Measurements from ENCODE around the gene MKX.

The MKX gene, protein sequence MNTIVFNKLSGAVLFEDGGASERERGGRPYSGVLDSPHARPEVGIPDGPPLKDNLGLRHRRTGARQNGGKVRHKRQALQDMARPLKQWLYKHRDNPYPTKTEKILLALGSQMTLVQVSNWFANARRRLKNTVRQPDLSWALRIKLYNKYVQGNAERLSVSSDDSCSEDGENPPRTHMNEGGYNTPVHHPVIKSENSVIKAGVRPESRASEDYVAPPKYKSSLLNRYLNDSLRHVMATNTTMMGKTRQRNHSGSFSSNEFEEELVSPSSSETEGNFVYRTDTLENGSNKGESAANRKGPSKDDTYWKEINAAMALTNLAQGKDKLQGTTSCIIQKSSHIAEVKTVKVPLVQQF

GRCh38 chr10:27745732-27746396 is at the start of gene MKX:
MKX (minus strand) TSS chr10:27745819; CDS start chr10:27743415, 2,404 bp downstream.
- no peak for DNase-seq (ENCODE audit: low read depth in 2 of 2)

DNA sequence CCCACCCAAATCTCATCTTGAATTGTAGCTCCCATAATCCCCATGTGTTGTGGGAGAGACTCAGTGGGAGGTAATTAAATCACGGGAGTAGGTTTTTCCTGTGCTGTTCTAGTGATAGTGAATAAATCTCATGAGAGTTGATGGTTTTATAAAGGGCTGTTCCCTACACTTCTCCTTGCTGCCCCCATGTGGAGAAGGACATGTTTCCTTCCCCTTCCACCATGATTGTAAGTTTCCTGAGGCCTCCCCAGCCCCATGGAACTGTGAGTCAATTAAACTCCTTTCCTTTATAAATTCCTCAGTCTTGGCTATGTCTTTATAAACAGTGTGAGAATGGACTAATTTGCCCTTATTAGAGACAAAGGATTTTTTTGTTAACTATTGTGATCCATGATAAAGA is 48.5 kb upstream of the MKX start:
- no peak for DNase-seq (ENCODE audit: low read depth in 2 of 2)

DNA sequence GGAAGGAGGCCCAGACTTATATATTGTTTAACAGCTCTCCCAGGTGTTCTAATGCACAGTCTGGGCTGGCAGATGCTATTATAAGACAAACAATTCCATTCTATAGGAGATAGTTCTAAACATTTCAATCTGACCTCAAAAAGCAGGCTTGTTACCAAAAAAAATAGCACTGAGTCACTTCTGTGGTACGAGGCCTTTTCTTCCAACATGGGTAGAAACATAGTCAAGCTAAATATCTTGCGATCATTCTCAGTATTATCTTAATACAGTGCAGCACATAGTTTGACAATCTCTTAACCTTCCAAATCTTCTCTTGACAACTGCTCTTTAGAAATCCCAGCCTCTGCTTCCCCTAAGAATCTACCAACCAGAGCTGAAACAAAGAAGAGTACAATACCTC is 46.6 kb upstream of the MKX start:
- DNase-seq (ENCODE audit: low read depth in 2 of 2) = no peak

DNA sequence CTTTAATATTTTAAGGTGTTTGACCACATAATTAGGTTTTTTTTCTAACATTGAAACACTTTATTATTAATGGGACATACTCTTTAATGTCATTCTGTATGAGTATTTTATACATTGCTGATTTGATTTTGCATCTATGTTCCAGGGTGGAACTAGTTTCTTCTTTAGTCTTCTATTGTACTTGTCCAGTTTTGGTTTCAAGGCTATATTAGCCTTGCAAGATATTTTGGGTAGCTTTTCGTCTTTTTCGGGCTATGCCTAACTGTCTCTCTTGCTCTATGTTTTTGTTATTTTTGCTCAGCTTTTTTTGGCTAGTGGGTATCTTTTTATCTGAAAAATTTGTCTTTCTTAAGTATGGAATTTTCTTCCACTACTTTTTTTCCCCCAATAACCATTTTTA is 38.7 kb upstream of the MKX start:
- DNase-seq (ENCODE audit: low read depth in 2 of 2) = no peak

- DNase-seq (ENCODE audit: low read depth in 2 of 2) = peak; percentile 10 to 26
Measured at GRCh38 chr10:27783660-27784059, 38.0 kb upstream of the MKX start.

- no peak for DNase-seq (ENCODE audit: low read depth in 2 of 2)
Measured at GRCh38 chr10:27779462-27780015, 33.9 kb upstream of the MKX start.

GRCh38 chr10:27774831-27775230 is 29.2 kb upstream of the MKX start:
- DNase-seq (ENCODE audit: low read depth in 2 of 2) = no peak

DNA sequence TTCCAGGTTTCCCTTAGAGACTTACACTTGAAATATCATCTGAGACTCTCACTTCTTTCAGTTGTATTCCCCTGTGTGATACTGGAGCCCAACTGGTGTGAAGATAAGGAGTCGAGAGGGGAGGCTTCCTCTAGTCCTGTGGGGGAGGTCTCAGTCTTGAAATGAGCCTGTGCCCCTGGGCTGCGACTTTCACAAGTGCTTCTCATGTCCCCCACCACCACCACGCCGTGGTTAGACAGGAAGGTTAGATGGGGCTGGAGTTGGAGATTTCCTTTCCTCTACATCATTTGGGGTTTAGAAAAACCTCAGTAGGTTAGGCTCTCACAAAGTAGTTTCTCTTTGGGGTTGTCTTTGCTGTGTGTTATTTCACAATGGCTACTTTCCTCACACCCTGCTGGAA is 25.6 kb upstream of the MKX start:
- peak; percentile 24 to 43 for DNase-seq (ENCODE audit: low read depth in 2 of 2)

DNA sequence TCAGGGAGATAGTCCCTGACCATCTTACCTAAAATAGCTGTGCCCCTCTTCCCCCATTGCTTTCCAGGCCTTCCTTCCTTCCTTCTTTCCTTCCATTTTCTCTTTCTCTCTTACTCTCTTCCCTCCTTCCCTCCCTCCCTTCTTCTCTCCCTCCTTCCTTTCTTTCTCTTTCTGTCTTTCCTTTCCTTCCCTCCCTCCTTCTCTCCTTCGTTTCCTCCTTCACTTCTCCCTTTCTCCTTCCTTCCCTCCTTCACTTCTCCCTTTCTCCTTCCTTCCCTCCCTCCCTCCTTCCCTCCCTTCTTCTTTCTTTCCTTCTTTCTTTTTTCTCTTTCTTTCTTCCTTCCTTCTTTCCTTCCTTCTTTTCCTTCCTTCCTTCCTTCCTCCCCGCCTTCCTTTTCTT is 24.6 kb upstream of the MKX start:
- DNase-seq (ENCODE audit: low read depth in 2 of 2) = no peak

GRCh38 chr10:27760867-27761266 is 15.2 kb upstream of the MKX start:
- no peak for DNase-seq (ENCODE audit: low read depth in 2 of 2)

DNA sequence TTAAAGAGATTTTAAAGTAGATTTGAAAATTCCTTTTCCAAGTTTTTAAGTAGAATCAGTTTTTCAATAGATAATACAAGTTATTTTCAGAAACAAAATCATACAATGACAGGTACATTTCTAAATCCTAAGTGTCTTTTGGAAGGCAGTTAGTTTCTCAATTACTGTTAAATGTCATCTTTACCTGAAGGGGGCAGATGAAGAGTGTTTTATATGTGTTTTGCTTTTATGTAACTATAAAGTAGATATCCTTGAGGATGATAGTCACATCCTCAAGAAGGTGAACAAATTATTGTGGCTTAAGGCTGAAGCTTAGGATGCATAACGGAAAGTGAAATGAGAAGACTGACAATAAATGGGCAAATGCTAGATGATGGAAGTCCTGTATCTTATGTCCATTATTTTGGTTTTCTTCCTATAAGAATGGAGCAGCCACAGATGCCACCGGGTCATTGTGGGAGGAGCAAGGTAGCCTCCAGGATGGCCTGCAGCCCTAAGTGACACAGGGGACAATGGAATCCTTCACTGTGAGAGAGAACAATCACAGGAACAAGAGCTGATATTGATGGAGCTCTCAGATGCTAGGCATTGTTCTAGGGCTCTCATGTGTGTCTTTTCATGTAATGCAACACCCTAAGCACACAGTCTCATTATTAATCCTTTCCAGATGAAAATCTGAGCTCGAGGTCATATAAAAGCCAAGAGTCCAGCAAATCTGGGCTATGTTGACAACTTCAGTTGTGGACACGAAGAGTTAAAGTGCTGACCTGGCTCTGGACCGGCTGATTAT is 14.1 kb upstream of the MKX start:
- no peak for DNase-seq (ENCODE audit: low read depth in 2 of 2)

DNA sequence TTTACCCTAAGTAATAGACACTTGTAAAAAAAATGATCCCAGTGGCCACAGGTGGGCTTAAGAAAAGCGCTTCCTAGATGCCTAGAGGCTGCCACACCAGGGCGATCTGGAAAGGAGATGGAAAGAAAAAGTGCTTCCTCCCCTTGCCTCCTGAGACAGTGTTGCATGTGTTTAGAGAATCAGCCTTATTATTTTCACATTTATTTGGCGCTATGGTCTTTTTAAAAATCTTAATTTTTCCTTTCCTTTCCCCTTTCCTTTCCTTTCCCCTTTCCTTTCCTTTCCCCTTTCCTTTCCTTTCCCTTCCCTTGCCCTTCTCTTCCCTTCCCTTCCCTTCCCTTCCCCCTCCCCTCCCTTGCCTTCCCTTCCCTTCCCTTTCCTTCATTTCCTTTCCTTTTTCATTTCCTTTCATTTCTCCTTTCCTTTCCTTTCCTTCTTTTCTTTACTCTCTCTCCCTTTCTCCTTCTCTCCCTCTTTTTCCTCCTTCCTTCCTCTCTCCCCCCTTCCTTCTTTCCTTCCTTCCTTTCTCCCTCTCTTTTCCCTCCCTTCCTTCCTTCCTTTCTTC is 7.1 kb upstream of the MKX start:
- DNase-seq (ENCODE audit: low read depth in 2 of 2) = no peak

GRCh38 chr10:27748601-27749000 is 3.0 kb upstream of the MKX start:
- DNase-seq (ENCODE audit: low read depth in 2 of 2) = no peak

DNA sequence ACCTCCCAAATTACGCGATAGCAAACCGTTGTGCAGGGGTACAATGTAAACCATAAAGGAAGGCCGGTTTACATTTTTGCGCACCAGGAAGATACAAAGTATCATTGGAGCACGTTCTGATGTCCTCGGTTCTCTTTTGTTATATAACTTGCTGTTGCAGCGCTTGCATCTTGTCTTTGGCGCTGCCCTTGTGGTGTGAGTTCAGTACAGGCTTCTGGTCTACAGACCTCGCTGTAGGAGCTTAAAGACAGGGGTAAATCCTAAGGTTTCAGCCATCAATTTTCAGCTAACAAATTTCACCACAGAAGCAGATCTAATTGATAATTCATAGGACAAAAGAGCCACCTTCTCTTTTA is 1.5 kb upstream of the MKX start:
- DNase-seq (ENCODE audit: low read depth in 2 of 2) = no peak

GRCh38 chr10:27746397-27747095 is 927 bp upstream of the MKX start:
- no peak for DNase-seq (ENCODE audit: low read depth in 2 of 2)

DNA sequence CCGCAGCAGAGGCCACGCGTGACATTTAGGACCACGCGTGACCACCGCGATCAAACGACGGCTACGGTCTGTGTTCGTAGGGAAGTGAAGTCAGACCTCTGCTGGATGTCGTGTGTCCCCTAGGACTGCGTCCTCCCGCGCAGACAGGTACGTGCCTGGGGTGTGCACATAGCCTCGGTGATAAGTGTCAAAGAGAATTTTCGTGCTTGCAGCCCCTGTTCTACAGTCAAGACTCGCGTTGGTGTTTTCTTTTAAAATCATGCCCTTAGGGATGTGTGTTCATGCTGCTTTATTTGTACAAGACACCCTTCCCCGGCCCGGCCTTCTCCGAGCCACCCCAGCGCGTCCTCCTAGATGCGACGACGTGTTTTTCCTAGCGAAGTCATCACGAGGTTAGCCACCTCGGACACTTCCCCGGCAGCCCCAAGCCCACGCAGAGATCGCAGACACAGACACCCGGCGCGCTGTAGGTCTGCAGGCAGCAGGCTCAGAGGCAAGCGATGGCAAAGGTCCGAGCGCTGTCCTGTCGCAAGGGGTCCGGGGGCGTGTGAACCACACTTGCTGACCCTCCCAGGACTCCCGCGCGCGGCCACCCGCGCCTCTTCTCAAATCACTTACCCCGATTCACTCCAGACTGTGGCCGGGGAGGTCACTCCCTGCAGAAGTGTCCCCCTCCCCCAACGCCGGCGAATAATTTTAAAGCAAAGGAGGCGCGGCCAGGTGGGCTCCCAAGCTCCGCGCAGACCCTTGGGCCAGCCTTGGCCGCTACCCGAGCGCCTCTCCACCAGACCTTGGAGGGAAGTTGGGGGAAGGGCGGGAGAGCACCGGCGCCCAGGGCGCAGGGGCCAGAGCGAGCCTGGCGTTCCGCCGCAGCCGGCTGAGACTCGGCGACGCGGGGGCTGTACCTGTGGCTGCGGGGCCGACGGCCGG is 552 bp downstream of the MKX start:
- no peak for DNase-seq (ENCODE audit: low read depth in 2 of 2)

- DNase-seq (ENCODE audit: low read depth in 2 of 2) = no peak
Measured at GRCh38 chr10:27743877-27744801, 1.5 kb downstream of the MKX start.

DNA sequence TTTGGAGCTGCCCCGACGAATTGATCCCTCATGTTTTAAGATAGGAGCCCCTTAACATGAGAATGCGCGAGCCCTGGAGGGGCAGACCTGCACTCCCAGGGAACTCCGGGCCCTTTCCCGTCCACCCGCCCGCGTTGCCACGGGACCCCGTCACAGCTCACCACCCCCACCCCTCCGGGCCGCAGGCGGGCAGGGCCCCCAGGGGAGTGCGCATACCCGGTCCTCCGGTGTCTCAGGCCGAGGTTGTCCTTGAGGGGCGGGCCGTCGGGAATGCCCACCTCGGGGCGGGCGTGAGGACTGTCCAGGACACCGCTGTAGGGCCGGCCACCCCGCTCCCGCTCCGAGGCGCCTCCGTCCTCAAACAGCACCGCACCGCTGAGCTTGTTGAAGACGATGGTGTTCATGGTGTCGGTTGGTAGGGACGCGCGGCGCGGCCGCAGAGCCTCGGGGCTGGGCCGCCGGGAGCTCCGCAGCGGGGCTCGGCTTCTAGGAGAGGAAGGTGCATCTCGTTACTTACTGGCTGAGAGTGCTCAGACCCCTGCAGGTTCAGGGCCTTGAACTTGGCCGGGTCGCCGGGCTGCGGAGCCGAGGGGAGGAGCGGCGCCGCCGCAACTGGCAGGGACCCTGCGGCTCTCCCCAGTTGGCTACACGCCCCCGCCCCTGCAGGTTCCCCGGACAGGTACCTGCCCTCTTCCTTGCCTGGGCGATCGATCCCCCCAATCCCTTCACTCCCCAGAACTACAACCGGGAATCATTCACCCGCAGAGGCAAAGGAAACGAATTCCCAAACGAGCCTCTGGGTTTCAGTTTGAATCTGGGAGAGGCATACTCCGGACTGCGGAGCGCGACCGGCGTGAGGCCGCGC is 2.4 kb downstream of the MKX start:
- DNase-seq (ENCODE audit: low read depth in 2 of 2) = no peak
